Sciatic nerve (tissue), 2 donors: ENCODE measurements around the gene DNAH10. TPM values are rescaled to one million over a fixed set of nuclear protein-coding genes. Genes with fewer than 3 reads are reported as not detected.
"Not testable (repeated sequence)": the region's sequence is repeated elsewhere in the genome, so short reads cannot be mapped to it uniquely, and the experiment has no call there.

Source experiments
- ATAC-seq: fragments of 200-7000 bp; cut with Tn5 transposase; one replicate; pipeline ENCODE4 v1.9.1; 2020; ENCODE audit warnings: mild to moderate bottlenecking, moderate library complexity
- DNase-seq: peaks from one replicate; pipeline ENCODE4 v3.0.0-alpha.2; 2020; ENCODE audit warnings: low spot score
- intact Hi-C: fragments of 100-400 bp; cut with DNase I; formaldehyde crosslinking; loops from one replicate; pipeline ENCODE4 v1.14.2; 2022
- total RNA-seq: library from RNA; stranded (reverse); fragmentation: NEBNext Ultra II Directional; extraction: Animal tissue kit (Norgen Biotek cat#: 25700); gene quantifications from one replicate; pipeline ENCODE4 v1.2.1, GENCODE V29; 2021
- donor health status: DM: no; HTN: no; CAD: no.
- donor health status: DM: no; HTN: no; CAD: no.

Gene DNAH10
- total RNA-seq, 1 donor from 2014 or later: 0.76 TPM

GRCh38 chr12:123787466-123787865, 25.4 kb downstream of the DNAH10 start:
- no peak for ATAC-seq
- intact Hi-C loops: no loop called here
- no peak for DNase-seq

GRCh38 chr12:123788541-123788940, 26.4 kb downstream of the DNAH10 start:
- no peak for DNase-seq
- no peak for ATAC-seq
- intact Hi-C loops: no loop called here

- ATAC-seq, intact Hi-C loops, DNase-seq: not testable (repeated sequence)
Measured at GRCh38 chr12:123789422-123789821, 27.3 kb downstream of the DNAH10 start.

- DNase-seq (no peak), ATAC-seq (no peak)
- intact Hi-C loops: no loop called here
Measured at GRCh38 chr12:123790905-123791467, 28.9 kb downstream of the DNAH10 start.

- no peak for ATAC-seq
- no peak for DNase-seq
- intact Hi-C loops: no loop called here
Measured at GRCh38 chr12:123794027-123794426, 31.9 kb downstream of the DNAH10 start.

GRCh38 chr12:123798518-123798917, 36.4 kb downstream of the DNAH10 start:
- ATAC-seq (no peak), DNase-seq (no peak)
- intact Hi-C loops: no loop called here

- intact Hi-C loops: no loop called here
- ATAC-seq: no peak
Measured at GRCh38 chr12:123799227-123799626, 37.1 kb downstream of the DNAH10 start.

GRCh38 chr12:123801573-123802178, 39.6 kb downstream of the DNAH10 start:
- DNase-seq: no peak

More at GRCh38 chr12:123799227-123799626, 37.1 kb downstream of the DNAH10 start:
- DNase-seq: no peak

GRCh38 chr12:123805173-123805572, 43.1 kb downstream of the DNAH10 start:
- ATAC-seq (no peak), DNase-seq (no peak)

More at GRCh38 chr12:123801573-123802178, 39.6 kb downstream of the DNAH10 start:
- ATAC-seq: no peak
- intact Hi-C loops: no loop called here

GRCh38 chr12:123807002-123807401, 44.9 kb downstream of the DNAH10 start:
- DNase-seq: no peak
- ATAC-seq: no peak
- intact Hi-C loops: no loop called here

More at GRCh38 chr12:123805173-123805572, 43.1 kb downstream of the DNAH10 start:
- intact Hi-C loops: no loop called here

GRCh38 chr12:123807670-123808069, 45.6 kb downstream of the DNAH10 start:
- no peak for DNase-seq
- intact Hi-C loops: no loop called here
- ATAC-seq: no peak

GRCh38 chr12:123808167-123808566, 46.1 kb downstream of the DNAH10 start:
- intact Hi-C loops: no loop called here
- no peak for DNase-seq
- no peak for ATAC-seq

GRCh38 chr12:123813349-123813748, 51.2 kb downstream of the DNAH10 start:
- intact Hi-C loops: no loop called here
- no peak for ATAC-seq
- no peak for DNase-seq

- DNase-seq: no peak
- intact Hi-C loops: no loop called here
- no peak for ATAC-seq
Measured at GRCh38 chr12:123815968-123816367, 53.9 kb downstream of the DNAH10 start.

- DNase-seq: no peak
- intact Hi-C loops: no loop called here
- no peak for ATAC-seq
Measured at GRCh38 chr12:123816896-123817537, 54.9 kb downstream of the DNAH10 start.

GRCh38 chr12:123822804-123823203, 60.7 kb downstream of the DNAH10 start:
- no peak for ATAC-seq

GRCh38 chr12:123828120-123828519, 66.0 kb downstream of the DNAH10 start:
- DNase-seq (no peak), ATAC-seq (no peak)
- intact Hi-C loops: no loop called here

More at GRCh38 chr12:123822804-123823203, 60.7 kb downstream of the DNAH10 start:
- DNase-seq: no peak
- intact Hi-C loops: loop anchor here (5.0 kb wide), 1 partner anchor 304 kb away; no protein-coding TSS in a partner anchor

GRCh38 chr12:123828854-123829547, 66.9 kb downstream of the DNAH10 start:
- no peak for DNase-seq
- intact Hi-C loops: no loop called here
- ATAC-seq: no peak

GRCh38 chr12:123829561-123829960, 67.5 kb downstream of the DNAH10 start:
- ATAC-seq (no peak), DNase-seq (no peak)
- intact Hi-C loops: no loop called here

GRCh38 chr12:123830675-123831074, 68.6 kb downstream of the DNAH10 start:
- intact Hi-C loops: no loop called here
- DNase-seq (no peak), ATAC-seq (no peak)
